ENCODE results near the gene ADARB2. TPM values are rescaled to one million over a fixed set of nuclear protein-coding genes. Genes with fewer than 3 reads are reported as not detected.

The ADARB2 gene
- total and polyA plus RNA-seq, 4 donors, result 0.55 to 0.70 (median 0.59) TPM; not detected in 1

- TF ChIP-seq EGR1 (IDR thresholded peaks at IDR 0.05; ENCODE audit: low read depth in 2 of 2), result no peak
- TF ChIP-seq RXRA (IDR thresholded peaks at IDR 0.05), result no peak
- no peak for TF ChIP-seq GABPA (IDR thresholded peaks at IDR 0.05 in 1 of 2, conservative IDR thresholded peaks at IDR 0.05 in 1 of 2)
- no peak for TF ChIP-seq RAD21 (IDR thresholded peaks at IDR 0.05)
- TF ChIP-seq, protein P1, sequence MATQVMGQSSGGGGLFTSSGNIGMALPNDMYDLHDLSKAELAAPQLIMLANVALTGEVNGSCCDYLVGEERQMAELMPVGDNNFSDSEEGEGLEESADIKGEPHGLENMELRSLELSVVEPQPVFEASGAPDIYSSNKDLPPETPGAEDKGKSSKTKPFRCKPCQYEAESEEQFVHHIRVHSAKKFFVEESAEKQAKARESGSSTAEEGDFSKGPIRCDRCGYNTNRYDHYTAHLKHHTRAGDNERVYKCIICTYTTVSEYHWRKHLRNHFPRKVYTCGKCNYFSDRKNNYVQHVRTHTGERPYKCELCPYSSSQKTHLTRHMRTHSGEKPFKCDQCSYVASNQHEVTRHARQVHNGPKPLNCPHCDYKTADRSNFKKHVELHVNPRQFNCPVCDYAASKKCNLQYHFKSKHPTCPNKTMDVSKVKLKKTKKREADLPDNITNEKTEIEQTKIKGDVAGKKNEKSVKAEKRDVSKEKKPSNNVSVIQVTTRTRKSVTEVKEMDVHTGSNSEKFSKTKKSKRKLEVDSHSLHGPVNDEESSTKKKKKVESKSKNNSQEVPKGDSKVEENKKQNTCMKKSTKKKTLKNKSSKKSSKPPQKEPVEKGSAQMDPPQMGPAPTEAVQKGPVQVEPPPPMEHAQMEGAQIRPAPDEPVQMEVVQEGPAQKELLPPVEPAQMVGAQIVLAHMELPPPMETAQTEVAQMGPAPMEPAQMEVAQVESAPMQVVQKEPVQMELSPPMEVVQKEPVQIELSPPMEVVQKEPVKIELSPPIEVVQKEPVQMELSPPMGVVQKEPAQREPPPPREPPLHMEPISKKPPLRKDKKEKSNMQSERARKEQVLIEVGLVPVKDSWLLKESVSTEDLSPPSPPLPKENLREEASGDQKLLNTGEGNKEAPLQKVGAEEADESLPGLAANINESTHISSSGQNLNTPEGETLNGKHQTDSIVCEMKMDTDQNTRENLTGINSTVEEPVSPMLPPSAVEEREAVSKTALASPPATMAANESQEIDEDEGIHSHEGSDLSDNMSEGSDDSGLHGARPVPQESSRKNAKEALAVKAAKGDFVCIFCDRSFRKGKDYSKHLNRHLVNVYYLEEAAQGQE (IDR thresholded peaks at IDR 0.05), result no peak
- TF ChIP-seq HNF4G (IDR thresholded peaks at IDR 0.05), result no peak
- no peak for TF ChIP-seq FOXA2 (IDR thresholded peaks at IDR 0.05)
- no peak for TF ChIP-seq SP1 (IDR thresholded peaks at IDR 0.05)
- TF ChIP-seq YY1 (IDR thresholded peaks at IDR 0.05), result no peak
- Histone ChIP-seq H3K27ac (ENCODE audit: low read depth in 1 of 2, low read length in 2 of 2) (no peak overlapping the region), H3K9me3 (ENCODE audit: control insufficient read depth in 4 of 4, low read length in 3 of 4) (peaks cover 0 to 2% (median 0%) of the 10 kb centered on the region in 4 donors), H3K9ac (ENCODE audit: low read depth in 1 of 2, low read length in 2 of 2) (no peak overlapping the region), H3K27me3 (ENCODE audit: control insufficient read depth in 4 of 4, insufficient read depth in 4 of 4, low read length in 3 of 4) (no peaks in the 10 kb centered on the region), H3K4me3 (ENCODE audit: low read depth in 1 of 3, low read length in 3 of 3) (no peak overlapping the region), H3K4me1 (ENCODE audit: control insufficient read depth in 4 of 4, insufficient read depth in 4 of 4, low read length in 3 of 4) (no peaks in the 10 kb centered on the region), H3K36me3 (ENCODE audit: control insufficient read depth in 4 of 4, insufficient read depth in 3 of 4, low read depth in 1 of 4, low read length in 3 of 4) (no peaks in the 10 kb centered on the region)
- WGBS, result 83% methylated on average over 7 of the region's 7 CpGs
- DNase-seq (ENCODE audit: low spot score), result no peak
Observed at GRCh38 chr10:1548146-1548545, 189.2 kb downstream of the ADARB2 start.

DNA sequence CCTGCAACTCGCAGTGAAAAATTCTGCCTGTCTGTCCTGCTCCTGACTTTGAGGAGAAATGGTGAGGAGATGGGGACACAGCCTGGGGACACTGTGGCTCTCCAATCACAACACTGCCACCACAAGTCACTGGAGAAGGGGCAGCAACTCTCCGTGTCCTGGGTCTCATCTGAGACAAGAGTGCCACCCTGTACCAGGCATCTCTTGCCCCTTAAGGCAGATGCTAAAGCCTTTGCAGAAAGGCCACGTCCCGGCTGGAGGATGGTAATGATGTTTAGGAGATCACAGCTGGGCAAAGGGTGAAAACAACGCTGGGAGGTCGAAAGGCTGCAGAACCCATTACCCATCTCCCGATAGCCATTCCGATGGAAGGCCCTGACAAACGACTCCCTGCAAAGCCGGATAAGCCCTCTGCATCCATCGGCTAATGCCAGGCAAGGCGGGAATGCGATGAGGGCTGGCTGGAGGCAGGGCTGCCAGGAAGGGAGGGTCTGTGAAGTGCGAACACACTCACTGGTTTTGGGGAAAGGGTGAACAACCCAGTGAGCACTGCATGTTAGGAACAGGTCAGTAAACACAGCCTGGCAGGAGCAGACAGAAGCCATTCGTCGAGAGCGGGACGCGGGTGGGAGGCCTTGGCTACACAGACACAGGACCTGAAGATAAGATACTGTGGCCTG lies 190.8 kb downstream of the ADARB2 start:
- H3K27ac ChIP-seq (ENCODE audit: low read depth in 1 of 2, low read length in 2 of 2), result no peak overlapping the region
- no peak overlapping the region for H3K9ac ChIP-seq (ENCODE audit: low read depth in 1 of 2, low read length in 2 of 2)
- no peaks in the 10 kb centered on the region for H3K4me1 ChIP-seq (ENCODE audit: control insufficient read depth in 4 of 4, insufficient read depth in 4 of 4, low read length in 3 of 4)
- H3K36me3 ChIP-seq (ENCODE audit: control insufficient read depth in 4 of 4, insufficient read depth in 3 of 4, low read depth in 1 of 4, low read length in 3 of 4), result no peaks in the 10 kb centered on the region
- peaks cover 0 to 2% (median 0%) of the 10 kb centered on the region in 4 donors for H3K9me3 ChIP-seq (ENCODE audit: control insufficient read depth in 4 of 4, low read length in 3 of 4)
- WGBS, result 70% methylated on average over 19 of the region's 19 CpGs
- no peak for TF ChIP-seq FOXA1 (IDR thresholded peaks at IDR 0.05)
- TF ChIP-seq MAX (IDR thresholded peaks at IDR 0.05), result no peak
- TF ChIP-seq RAD21 (IDR thresholded peaks at IDR 0.05), result no peak
- no peak for TF ChIP-seq SP1 (IDR thresholded peaks at IDR 0.05)
- TF ChIP-seq FOXA2 (IDR thresholded peaks at IDR 0.05), result no peak
- no peak for TF ChIP-seq GABPA (IDR thresholded peaks at IDR 0.05 in 1 of 2, conservative IDR thresholded peaks at IDR 0.05 in 1 of 2)
- TF ChIP-seq HNF4G (IDR thresholded peaks at IDR 0.05), result no peak
- no peak for TF ChIP-seq ZBTB33 (IDR thresholded peaks at IDR 0.05)
- no peak for TF ChIP-seq CTCF (IDR thresholded peaks at IDR 0.05; ENCODE audit: low read depth, low read length, missing input control)
- TF ChIP-seq TAF1 (conservative IDR thresholded peaks at IDR 0.05), result no peak
- TF ChIP-seq, protein P1 (IDR thresholded peaks at IDR 0.05), result no peak
- no peak for TF ChIP-seq EGR1 (IDR thresholded peaks at IDR 0.05; ENCODE audit: low read depth in 2 of 2)
- no peak for TF ChIP-seq HNF4A (conservative IDR thresholded peaks at IDR 0.05)
- no peak for TF ChIP-seq YY1 (IDR thresholded peaks at IDR 0.05)
- no peak for TF ChIP-seq JUND (IDR thresholded peaks at IDR 0.05)
- no peak for TF ChIP-seq NR2F2 (IDR thresholded peaks at IDR 0.05)
- TF ChIP-seq, protein P2, sequence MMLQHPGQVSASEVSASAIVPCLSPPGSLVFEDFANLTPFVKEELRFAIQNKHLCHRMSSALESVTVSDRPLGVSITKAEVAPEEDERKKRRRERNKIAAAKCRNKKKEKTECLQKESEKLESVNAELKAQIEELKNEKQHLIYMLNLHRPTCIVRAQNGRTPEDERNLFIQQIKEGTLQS (IDR thresholded peaks at IDR 0.05), result no peak
- no peak for TF ChIP-seq RXRA (IDR thresholded peaks at IDR 0.05)
- DNase-seq (ENCODE audit: low spot score), result no peak
- H3K4me3 ChIP-seq (ENCODE audit: low read depth in 1 of 3, low read length in 3 of 3), result no peak overlapping the region
- H3K27me3 ChIP-seq (ENCODE audit: control insufficient read depth in 4 of 4, insufficient read depth in 4 of 4, low read length in 3 of 4), result no peaks in the 10 kb centered on the region
